GM12875 (cell line): ENCODE results near the gene CCT3.

Experiments used
- H3K4me3 ChIP-seq: one replicate; pipeline ENCODE4 v1.5.1; 2011; ENCODE audit warnings: low read depth, low read length, control low read depth
- TF ChIP-seq, protein P1 (sequence below): IDR thresholded peaks from 2 replicates; pipeline ENCODE4 v1.5.1; 2011; ENCODE audit warnings: low read depth, mild to moderate bottlenecking, control low read depth, inconsistent platforms, low read length, moderate library complexity, borderline replicate concordance; ENCODE audit not compliant: insufficient read depth

The CCT3 gene

DNA sequence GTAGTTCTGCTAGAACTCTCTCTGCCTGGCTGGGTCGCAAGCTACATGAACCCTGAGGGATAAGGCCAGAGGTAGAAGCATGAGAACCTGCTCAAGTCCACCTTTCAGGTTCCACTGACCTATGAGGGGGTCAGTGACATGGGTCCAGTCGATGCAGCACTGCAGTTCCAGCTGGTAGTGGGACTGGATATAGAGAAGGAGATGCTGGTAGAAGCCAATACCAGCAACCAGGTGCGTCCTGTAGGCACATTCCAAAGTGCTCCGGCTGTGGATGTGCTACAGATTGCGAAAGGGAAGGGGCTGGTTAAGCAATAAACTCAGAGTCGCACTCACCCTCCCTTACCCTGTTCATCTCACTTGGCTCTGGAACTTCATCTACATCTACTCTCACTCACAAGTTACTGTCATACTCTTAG, 61.1 kb downstream of the CCT3 start:
- TF ChIP-seq, protein P1, sequence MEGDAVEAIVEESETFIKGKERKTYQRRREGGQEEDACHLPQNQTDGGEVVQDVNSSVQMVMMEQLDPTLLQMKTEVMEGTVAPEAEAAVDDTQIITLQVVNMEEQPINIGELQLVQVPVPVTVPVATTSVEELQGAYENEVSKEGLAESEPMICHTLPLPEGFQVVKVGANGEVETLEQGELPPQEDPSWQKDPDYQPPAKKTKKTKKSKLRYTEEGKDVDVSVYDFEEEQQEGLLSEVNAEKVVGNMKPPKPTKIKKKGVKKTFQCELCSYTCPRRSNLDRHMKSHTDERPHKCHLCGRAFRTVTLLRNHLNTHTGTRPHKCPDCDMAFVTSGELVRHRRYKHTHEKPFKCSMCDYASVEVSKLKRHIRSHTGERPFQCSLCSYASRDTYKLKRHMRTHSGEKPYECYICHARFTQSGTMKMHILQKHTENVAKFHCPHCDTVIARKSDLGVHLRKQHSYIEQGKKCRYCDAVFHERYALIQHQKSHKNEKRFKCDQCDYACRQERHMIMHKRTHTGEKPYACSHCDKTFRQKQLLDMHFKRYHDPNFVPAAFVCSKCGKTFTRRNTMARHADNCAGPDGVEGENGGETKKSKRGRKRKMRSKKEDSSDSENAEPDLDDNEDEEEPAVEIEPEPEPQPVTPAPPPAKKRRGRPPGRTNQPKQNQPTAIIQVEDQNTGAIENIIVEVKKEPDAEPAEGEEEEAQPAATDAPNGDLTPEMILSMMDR: no peak
- no peak overlapping the region for H3K4me3 ChIP-seq

DNA sequence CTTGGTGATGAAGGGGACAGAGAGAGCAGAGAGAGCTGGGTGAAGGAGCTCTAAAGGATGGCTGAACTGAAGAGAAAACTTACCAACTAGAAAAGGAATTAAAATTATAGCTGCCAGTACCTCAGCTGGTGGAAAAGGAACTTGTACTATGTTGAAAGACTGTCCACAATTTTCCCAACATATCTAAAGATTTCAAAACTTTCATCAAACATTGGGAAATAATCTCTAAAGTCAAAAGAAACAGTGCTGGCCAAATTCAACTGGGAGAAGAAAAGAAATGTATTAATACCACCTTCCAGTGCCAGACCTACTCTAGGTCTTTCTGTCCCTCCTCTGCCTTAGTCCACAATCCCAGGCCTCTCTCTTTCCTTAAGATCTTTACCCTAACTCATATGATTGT, 61.6 kb downstream of the CCT3 start:
- TF ChIP-seq, protein P1: no peak
- no peak overlapping the region for H3K4me3 ChIP-seq

DNA sequence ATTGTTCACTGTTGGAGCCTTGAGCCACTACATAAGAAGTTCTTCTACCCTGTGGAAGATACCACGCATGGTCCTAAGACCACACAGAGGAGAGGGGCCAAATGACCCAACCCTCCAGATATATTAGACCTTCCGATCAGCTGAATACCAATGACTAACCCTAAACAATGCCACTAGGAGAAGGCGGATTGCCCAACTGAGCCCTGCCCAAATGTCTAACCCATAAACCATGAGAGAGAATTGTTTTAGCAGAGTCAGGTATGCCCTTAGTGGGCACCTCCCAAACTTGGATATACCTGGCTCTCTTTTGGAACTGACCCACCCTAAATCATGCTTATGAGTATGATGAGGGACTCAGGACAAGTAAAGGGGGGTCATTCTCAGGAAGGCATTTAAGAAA, 67.8 kb downstream of the CCT3 start:
- no peak overlapping the region for H3K4me3 ChIP-seq
- TF ChIP-seq, protein P1: no peak

DNA sequence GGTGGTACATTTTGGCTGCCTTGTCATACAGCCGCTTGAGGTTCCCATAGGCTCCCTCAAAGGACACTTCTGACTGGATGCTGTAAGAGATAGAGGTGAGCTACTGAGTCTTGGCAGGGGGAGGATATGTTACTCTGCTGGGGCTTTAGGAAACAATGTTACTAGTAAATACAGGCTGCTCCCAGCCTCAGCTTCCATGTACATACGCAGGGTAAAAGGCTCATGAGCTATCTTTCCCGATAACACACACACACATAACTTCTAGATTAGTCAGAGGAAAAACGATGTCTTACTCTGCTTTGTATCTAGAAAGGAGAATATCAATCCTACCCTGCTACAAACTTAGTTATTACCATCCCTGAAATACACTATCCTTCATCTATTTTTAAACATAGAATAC, 69.8 kb downstream of the CCT3 start:
- TF ChIP-seq, protein P1: no peak
- no peak overlapping the region for H3K4me3 ChIP-seq

DNA sequence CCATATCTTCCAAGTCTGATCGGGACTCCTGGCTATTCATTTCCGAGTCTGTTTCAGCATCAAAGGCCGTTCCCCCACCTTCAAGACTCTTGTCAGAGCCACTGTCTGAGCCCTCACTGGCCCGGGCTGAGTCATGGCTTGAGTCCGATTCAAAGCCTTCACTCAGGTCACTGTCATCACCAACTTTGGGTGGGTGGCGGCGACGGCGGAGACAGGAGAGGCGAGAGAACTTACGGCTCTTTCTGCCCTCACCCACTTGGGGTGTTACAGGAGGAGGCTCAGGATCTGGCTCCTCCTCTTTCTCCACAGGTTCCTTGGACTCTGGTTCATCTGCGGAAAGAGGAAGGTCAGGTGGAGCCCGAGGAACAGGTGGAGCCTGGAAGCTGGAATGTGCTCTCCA, 72.0 kb downstream of the CCT3 start:
- no peak overlapping the region for H3K4me3 ChIP-seq

DNA sequence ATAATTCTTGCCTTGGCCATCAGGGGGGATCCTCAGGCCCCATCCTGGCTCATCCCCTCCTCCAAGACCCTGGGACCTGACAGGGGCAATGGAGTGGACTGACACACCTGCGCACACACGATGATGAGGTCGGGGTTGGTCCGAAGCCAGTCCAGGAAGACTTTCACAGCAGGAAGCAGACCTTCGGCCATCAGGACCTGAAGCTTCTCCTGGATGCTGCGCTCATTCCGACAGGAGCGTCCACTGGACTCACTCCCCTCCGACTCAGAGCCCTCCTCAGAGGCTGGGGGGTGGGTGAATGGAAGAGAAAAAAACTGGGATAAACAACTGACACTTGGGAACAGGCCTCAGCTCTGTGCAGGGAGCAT, 74.8 kb downstream of the CCT3 start:
- no peak overlapping the region for H3K4me3 ChIP-seq
- TF ChIP-seq, protein P1: no peak

More for the DNA sequence above, 72.0 kb downstream of the CCT3 start:
- TF ChIP-seq, protein P1: no peak

DNA sequence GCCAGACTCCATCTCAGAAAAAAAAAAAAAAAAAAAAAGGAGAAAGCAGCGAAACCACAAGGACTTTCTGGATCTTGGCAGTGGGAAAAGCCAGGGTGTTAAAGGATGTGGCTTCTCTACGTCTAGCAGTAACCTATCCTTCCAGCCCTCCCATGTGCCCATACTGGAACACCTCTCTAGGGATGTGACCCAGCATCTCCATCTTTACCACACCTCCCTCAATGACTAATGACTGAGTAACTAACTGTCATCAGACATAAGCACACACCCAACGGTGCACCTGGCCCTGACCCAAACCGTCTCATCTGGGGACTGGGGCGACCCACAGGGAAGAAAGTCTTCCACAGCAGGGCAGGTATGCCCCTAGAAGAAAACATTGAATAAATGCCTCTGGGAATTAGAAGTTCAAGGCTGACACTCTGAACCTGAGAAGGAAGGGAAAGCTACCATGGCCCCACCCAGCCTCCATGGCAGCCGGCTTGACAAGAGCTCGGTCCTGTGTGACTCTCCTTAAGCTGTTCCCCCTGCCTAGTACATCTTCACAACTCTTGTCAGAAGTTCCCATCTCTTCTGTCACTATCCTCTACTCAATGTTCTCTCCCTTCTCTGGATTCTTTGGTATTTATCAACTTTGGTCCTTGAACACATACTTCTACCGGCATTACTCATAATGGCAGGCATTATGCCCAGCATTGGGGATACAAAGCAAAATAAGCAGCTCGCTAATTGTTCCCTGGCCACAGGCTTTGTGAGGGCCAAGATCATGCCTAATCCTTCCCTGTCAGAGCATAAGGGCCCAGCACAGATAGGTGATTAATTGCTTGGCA, 75.4 kb downstream of the CCT3 start:
- H3K4me3 ChIP-seq: no peak overlapping the region
- TF ChIP-seq, protein P1: no peak
